ENCODE data around the gene TAF11L9.
"Not testable (repeated sequence)": the region's sequence is repeated elsewhere in the genome, so short reads cannot be mapped to it uniquely, and the experiment has no call there.

Gene TAF11L9

GRCh38 chr5:17594255-17594654, at the start of gene TAF11L9:
TSS of gene TAF11L9 (minus strand) at chr5:17594394.
- DNase-seq, result not testable (repeated sequence)

GRCh38 chr5:17634160-17634559, 40.0 kb upstream of the TAF11L9 start, which contains the start of gene TAF11L14:
TSS of gene TAF11L14 (plus strand) at chr5:17634460.
- DNase-seq, result no peak

GRCh38 chr5:17631788-17632187, 37.6 kb upstream of the TAF11L9 start, which contains the start of gene TAF11L13:
TSS of gene TAF11L13 (plus strand) at chr5:17632088.
- DNase-seq, result not testable (repeated sequence)

GRCh38 chr5:17625686-17626085, 31.5 kb upstream of the TAF11L9 start:
- no peak for DNase-seq

GRCh38 chr5:17620627-17621026, 26.4 kb upstream of the TAF11L9 start:
- no peak for DNase-seq

- no peak for DNase-seq
Measured at GRCh38 chr5:17619354-17619753, 25.2 kb upstream of the TAF11L9 start.

- no peak for DNase-seq
Measured at GRCh38 chr5:17614872-17615605, 20.8 kb upstream of the TAF11L9 start.

GRCh38 chr5:17610092-17610491, 15.9 kb upstream of the TAF11L9 start, which contains the start of gene TAF11L12:
TSS of gene TAF11L12 (plus strand) at chr5:17610392.
- not testable (repeated sequence) for DNase-seq

GRCh38 chr5:17607461-17607860, 13.3 kb upstream of the TAF11L9 start:
- not testable (repeated sequence) for DNase-seq

GRCh38 chr5:17604951-17605350, 10.8 kb upstream of the TAF11L9 start:
- no peak for DNase-seq

GRCh38 chr5:17603880-17604279, 9.7 kb upstream of the TAF11L9 start, which contains the start of gene TAF11L11:
TSS of gene TAF11L11 (plus strand) at chr5:17604183.
- DNase-seq, result not testable (repeated sequence)

- DNase-seq, result not testable (repeated sequence)
Measured at GRCh38 chr5:17597728-17598127, 3.5 kb upstream of the TAF11L9 start, which contains the start of gene TAF11L10. TSS of gene TAF11L10 (minus strand) at chr5:17597828.

GRCh38 chr5:17590860-17591259, 3.3 kb downstream of the TAF11L9 start, which contains the start of gene TAF11L8:
TSS of gene TAF11L8 (minus strand) at chr5:17590960.
- DNase-seq, result not testable (repeated sequence)

GRCh38 chr5:17585658-17586057, 8.5 kb downstream of the TAF11L9 start, which contains the start of gene TAF11L7:
TSS of gene TAF11L7 (minus strand) at chr5:17585758.
- DNase-seq, result not testable (repeated sequence)
